ENCODE measurements around the gene FAM174B.

DNA sequence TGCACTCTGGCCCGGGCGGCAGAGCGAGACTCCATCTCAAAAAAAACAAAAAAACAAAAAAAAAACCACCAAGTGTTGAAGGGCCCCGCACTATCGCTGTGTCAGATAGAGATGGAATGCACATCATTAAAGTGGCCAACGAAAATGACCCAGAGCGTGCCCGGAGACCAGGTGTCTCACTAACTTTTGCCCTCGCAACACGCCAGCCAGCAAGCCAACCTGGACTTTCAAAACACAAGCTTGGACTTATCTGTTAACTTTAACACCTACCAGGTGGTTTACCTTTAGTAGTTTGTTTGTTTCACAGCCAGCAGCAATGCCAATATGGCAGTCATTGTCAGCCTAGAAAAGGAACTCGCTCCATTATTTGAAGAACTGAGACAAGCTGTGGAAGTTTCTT is 28.6 kb downstream of the FAM174B start:
- TF ChIP-seq CTCF (conservative IDR thresholded peaks at IDR 0.05; ENCODE audit: low read depth in 2 of 2) (no peak), STAT1 (IDR thresholded peaks at IDR 0.05; ENCODE audit: unreplicated experiment) (no peak), EZH2phosphoT487 (IDR thresholded peaks at IDR 0.05; ENCODE audit: unreplicated experiment) (no peak), POLR2AphosphoS5 (IDR thresholded peaks at IDR 0.05; ENCODE audit: low read depth) (no peak), EZH2 (IDR thresholded peaks at IDR 0.05; ENCODE audit: low read depth, unreplicated experiment) (no peak), CREB1 (CRISPR knock-in tag; IDR thresholded peaks at IDR 0.05; ENCODE audit: low read depth) (no peak)
- TF ChIP-seq, protein P1, sequence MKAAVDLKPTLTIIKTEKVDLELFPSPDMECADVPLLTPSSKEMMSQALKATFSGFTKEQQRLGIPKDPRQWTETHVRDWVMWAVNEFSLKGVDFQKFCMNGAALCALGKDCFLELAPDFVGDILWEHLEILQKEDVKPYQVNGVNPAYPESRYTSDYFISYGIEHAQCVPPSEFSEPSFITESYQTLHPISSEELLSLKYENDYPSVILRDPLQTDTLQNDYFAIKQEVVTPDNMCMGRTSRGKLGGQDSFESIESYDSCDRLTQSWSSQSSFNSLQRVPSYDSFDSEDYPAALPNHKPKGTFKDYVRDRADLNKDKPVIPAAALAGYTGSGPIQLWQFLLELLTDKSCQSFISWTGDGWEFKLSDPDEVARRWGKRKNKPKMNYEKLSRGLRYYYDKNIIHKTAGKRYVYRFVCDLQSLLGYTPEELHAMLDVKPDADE (IDR thresholded peaks at IDR 0.05), result no peak
- TF ChIP-seq, protein P2, sequence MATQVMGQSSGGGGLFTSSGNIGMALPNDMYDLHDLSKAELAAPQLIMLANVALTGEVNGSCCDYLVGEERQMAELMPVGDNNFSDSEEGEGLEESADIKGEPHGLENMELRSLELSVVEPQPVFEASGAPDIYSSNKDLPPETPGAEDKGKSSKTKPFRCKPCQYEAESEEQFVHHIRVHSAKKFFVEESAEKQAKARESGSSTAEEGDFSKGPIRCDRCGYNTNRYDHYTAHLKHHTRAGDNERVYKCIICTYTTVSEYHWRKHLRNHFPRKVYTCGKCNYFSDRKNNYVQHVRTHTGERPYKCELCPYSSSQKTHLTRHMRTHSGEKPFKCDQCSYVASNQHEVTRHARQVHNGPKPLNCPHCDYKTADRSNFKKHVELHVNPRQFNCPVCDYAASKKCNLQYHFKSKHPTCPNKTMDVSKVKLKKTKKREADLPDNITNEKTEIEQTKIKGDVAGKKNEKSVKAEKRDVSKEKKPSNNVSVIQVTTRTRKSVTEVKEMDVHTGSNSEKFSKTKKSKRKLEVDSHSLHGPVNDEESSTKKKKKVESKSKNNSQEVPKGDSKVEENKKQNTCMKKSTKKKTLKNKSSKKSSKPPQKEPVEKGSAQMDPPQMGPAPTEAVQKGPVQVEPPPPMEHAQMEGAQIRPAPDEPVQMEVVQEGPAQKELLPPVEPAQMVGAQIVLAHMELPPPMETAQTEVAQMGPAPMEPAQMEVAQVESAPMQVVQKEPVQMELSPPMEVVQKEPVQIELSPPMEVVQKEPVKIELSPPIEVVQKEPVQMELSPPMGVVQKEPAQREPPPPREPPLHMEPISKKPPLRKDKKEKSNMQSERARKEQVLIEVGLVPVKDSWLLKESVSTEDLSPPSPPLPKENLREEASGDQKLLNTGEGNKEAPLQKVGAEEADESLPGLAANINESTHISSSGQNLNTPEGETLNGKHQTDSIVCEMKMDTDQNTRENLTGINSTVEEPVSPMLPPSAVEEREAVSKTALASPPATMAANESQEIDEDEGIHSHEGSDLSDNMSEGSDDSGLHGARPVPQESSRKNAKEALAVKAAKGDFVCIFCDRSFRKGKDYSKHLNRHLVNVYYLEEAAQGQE (IDR thresholded peaks at IDR 0.05; ENCODE audit: unreplicated experiment), result no peak

All from GM23338 (cell line).